HS-5 (cell line): ENCODE measurements around the gene HS6ST3.
"Not testable (repeated sequence)": the region's sequence is repeated elsewhere in the genome, so short reads cannot be mapped to it uniquely, and the experiment has no call there.

Experiments used
- DNase-seq: peaks from one replicate; pipeline ENCODE4 v3.0.0-alpha.2; 2012; ENCODE audit warnings: low read depth

HS6ST3 gene

DNA sequence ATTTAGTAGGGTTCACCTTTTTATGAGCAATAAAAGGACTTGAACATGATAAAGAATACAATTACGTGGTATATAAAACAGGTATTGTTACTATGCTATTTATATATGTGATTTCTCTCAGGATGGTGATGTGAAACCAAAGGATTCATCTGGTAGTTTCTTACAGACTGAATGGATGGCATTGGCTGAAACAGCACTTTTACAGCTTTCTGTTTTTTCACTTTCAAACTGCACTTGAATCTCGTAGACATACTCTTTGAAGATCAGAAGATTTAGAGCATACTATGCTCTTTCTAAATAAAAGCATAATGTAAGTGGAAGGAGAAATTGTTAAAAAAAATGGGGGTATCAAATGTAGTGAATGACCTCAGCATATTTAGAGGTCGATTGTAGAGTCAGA lies 354.8 kb downstream of the HS6ST3 start:
- no peak for DNase-seq

DNA sequence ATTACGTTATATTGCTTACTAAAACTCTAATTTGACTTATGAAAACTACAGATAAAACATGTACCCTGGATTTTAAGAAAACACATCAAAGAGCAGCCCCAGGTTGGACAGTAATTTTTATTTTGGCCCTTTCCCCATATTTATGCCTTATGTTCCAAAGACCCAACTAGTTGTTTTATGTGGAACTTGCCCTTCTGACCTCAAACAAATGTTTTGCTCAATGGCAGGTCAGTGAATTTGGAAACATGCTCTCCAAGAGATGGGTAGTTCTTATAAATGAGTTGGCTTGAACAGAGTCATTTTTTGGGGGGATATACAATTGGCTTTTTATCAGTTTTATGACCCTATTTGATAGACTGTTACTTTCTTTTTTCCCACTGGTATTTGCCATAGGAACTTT lies 360.0 kb downstream of the HS6ST3 start:
- DNase-seq = no peak

DNA sequence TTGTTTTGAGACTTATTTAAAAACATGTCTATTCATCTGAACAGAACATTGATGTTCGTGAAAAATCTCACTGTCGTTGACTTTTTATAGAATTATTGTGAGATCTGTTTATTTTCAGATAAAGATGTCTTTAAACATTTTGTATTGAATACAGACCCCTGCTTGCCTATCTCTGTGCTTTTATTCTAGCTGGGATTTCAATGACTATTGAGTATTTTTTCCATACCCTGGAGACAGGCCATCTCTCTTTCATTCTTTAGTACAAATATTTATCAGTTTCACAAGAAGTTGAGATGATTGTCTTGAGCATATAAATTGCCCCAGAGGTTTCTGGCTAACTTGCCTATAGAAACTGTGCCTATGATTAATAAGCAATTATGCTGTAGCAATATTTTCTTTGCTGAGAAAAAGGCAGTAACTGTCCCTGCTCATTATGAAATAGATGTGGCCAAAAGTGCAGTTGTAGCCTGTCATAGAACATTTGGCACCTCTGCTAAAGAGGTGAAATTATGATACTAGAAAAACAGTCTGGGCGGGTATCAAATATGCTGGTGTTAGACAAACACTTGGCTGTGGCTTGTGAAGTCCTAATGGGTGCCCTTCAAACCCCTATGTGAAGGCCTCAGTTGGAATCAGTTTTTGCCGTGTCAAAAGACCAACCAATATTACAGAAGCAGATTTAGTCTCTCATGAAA lies 360.6 kb downstream of the HS6ST3 start:
- no peak for DNase-seq

DNA sequence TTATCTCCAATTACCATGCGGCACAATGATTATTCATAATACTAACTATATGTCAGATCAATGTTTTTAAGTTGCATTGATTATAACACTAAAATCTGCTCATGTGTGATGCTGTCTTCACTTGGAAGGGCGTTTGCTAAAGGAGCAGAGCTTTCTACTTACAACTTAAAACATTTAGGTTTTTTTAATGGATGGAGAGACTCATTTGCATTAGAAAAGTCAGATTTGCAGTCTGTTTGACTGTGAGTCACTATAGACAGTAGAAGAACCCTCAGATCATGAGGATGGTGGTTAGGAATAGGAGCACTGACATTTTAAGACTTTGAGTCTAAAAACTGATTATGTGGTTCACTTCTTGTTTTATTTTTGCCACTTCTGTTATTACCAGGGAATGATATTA lies 364.6 kb downstream of the HS6ST3 start:
- DNase-seq = no peak

DNA sequence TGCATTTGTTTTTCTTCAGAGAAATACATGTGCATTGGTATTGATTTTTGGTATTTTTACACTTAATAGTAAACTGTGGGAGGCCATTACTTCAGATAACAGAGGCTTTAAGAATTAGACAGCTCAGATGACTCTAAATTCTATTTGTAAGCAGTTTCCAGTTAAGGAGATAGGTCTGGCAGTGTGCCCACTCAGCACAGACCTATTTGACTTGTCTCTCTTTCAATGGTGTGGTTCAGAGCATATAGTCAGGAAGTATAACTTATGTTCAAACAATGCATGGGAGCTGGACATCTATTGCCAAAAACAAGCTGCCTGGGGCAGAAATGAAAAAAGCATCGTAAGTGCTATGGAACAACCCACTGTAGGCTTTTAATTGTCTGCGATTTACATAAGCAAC lies 370.7 kb downstream of the HS6ST3 start:
- DNase-seq = no peak

DNA sequence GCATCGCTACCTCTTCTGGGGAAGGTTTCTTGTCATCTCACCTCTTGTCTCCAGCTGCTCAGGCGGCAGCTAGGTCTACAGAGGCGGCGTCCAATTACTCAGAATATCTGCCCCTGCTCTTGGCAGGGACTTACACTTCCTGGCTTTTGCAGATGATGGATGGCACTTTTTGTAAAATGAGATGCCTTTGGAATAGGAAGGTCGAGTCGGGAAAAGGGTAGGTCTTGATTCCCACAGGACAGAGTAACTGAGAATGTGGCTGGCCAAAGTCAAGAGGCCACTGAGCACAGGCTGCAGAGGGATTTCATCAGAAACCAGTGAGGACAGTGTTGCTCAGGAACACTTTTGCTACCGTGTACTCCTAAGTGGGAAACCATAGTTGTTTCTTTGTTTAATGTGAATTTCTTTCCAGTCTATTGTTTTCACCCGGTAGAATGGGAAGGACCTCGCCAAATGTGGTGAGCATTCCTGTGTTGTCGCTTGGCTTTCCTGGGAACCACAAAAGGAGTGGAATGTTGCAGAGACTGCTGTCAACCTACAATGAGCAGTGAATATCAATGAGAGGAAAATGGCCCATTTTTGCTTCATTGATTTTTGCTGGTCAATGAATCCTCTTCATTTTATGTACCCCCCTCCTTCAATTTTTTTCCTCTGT lies 383.7 kb downstream of the HS6ST3 start:
- no peak for DNase-seq

DNA sequence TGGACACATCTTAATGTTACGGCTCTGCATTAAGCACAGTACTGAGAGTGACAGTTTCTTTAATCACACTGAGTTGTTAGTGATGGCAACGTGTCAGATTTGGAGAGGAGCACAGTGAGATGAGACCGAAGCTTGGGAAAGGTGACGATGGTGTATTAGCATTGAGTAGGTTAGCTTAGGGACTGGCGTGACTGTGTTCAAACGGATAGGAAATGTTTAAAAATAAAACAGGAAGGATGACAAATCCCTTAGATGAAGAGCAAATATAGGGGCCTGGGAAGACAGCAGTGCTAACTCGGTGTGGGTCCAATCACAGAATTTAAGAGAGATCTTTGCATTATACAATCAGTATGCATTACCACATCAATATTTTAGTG lies 384.3 kb downstream of the HS6ST3 start:
- no peak for DNase-seq

DNA sequence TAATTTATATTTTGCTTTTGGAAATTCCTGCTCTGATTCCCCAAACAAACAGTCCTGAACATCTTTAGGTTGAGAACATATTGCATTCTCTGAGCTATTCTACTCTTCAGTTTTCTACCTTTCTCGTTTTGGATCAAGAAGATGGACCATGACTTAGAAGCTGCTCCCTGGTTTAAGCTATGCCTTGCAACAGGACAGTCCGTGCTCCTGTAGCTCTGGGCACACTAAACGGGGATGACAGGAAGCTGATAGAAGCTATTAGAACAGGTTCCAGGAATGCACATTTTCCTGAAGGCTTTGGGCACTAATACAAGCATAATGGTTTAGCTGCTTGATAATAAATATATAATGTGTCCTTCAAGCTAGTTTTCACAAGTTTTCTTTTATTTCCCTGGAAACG lies 385.2 kb downstream of the HS6ST3 start:
- DNase-seq = no peak

DNA sequence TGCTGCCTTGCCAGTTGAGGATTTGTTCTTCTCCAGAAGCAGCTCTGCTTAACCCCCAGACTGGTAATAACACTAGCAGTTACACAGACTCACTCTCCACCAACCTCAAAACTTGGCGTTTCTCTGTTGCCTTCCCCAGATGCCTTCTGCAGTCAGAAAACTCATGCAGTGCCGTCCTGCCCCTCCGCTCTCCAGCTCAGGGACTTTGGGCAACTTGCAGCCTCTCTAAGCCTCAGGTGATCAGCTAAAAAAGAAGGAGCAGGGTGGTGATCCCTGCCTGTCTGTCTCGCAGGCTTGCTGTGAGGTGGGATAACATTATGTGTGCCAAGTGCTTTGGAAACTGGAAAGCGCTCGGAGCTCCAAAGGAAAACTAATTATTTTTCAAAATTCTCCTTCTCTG lies 391.6 kb downstream of the HS6ST3 start:
- DNase-seq = no peak

DNA sequence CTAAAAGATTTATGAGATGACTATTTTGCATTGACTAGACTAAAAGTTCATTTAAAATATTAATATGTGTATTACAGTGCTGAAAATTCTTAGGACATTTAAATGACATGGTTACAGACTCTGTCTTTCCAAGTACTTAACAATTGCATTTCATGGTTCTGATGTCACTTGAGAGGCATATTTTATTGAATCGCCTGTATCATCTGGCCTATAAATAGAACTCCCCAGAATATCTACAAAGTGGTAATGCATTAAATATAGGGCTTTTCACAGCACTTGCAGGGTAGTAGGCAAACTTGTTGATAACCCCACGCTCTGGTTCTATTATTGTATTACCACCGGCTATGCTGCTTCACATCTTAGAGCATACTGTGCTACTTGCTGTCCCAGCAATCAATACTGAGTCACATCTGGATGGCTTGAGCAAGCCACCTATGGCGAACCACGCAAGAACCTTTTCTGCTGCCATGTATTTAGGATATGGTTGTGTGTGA lies 400.6 kb downstream of the HS6ST3 start:
- no peak for DNase-seq

DNA sequence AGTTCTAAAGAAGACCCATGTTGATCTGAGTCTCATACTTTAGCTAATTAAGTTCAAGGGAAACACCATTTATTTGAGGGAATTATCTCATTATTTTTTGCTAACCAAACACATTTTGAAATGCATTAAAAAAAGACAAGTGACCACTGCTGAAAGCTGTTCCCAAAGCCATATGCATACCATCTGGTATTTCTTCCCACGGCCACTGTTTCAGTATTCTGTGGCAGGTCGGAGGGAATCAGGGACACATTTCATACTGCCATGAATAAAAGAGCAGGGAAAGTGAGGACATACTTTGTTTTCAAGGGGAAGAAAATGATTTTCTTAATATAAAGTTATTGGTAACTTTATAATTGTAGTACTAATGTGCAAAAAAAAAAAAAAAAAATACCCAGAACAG lies 401.2 kb downstream of the HS6ST3 start:
- DNase-seq = no peak

DNA sequence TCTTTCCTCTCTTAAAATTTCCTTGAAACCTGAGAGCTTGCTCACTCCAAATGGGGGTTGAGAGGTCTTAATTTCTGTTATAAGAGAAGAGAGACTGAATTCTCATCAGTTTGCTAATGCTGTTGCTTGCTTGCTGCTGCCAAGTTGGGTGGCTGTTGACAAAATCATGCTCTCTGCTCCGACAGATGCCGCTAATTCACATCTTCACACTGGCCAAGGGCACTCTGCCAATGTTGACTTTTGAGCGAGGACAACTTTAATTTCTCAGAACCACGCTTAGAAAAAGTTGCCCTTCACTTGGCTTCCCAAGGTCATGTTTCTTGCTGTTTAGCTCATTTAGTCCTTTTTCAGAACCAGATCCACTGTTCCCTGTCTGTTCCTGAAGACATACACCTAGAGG lies 402.9 kb downstream of the HS6ST3 start:
- DNase-seq = no peak

DNA sequence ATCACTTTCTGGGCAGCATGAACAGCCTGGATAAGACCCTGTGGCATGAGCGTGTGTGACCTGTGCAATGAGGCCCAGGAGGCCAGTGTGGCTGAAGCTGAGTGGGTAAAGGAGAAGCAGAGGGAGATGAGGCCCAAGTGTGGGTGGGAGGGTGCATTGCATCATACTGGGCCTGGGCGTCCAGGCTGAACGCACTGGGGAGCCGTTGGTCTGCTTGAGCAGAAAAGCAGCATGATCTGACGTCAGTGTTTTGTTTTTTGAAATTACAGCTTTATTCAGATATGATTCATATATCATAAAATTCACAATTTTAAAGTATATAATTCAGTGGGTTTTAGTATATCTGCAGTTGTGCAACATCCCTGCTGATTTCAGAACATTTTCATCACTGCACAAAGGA lies 409.7 kb downstream of the HS6ST3 start:
- no peak for DNase-seq

DNA sequence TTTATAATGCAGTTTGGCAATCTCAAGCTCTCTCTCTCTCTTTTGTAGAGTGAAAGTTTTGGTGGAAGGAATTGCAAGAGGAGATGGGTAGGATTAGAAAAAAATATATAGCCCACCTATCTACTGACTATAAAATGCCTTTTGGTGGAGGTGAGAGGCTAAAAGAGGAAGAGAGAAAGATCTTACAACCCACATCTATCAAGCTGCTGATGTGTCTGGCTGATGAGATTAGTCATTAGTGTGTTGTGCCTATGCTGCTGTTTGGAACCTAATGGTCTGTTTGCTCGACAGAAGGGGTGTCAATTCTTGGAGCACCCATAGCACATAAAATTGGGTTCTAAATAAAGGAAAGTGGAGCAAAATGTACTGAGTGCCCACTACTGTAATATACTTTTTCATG lies 411.0 kb downstream of the HS6ST3 start:
- DNase-seq = no peak

DNA sequence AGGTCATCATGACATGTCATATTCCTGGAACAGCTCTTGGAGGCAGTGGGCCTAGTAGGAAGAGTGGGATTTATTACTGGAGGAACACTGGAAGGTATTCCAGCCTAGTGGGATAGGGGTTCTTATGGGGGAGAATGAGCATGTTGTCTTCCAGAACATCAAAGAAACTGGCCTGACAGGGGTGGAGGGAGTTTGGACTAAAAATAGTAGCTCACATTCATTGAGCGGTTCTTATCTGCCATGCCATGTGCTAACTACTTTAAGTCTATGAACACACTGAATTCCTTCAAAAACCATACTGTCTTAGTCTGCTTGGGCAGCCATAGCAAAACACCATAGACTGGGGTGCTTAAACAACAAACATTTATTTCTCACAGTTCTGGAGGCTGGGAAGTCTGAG lies 413.6 kb downstream of the HS6ST3 start:
- no peak for DNase-seq

DNA sequence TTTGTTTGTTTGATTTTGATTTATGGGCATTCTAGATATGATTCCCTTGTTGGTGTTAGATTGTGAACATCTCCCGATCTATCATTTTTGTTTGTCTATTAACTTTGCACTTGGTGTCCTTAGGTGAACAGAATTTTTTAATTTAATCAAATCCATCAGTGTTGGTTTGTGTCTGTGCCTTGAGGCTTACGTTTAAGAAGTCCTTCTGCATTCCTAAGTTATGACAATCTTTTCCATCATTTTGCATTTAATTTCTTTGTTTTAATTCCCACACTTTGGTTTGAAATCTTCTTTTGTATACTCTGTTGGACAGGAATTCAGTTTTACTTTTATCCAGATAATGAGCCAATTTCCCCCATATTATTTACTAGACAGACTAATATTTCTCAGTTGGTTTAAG lies 421.7 kb downstream of the HS6ST3 start:
- no peak for DNase-seq

DNA sequence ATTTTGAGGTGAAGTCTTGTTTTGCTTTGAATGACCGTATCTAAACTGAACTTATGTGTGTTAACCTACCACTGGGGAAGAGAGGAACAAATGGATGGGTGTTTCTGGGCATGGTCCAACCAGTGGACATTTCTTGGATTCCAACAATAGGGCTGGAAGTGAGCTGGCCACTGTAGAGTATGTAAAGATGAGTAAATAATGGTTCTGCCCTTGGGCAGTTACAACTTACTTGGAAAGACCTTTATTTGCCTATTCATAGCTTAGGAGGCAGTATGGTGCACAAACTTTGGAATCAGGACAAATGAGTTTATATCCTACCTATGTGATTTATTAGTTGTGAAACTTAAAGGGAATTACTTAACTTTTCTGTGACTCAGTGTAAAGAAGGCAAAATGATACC lies 429.5 kb downstream of the HS6ST3 start:
- DNase-seq = no peak

DNA sequence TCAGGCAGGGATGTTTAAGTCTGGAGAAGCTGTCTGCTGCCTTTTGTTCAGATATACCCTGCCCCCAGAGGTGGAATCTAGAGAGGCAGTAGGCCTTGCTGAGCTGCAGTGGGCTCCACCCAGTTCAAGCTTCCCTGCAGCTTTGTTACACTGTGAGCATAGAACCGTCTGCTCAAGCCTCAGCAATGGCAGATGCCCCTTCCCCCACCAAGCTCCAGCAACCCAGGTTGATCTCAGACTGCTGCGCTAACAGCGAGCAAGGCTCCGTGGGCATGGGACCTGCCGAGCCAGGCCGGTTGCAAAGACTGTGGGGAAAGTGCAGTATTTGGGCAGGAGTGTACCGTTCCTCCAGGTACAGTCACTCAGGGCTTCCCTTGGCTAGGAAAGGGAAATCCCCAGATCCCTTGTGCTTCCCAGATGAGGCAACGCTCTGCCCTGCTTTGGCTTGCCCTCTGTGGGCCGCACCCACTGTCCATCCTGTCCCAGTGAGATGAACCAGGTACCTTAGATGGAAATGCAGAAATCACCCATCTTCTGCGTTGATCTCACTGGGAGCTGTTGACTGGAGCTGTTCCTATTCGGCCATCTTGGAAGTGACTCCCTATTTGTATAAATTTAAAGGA lies 434.6 kb downstream of the HS6ST3 start:
- DNase-seq = not testable (repeated sequence)

DNA sequence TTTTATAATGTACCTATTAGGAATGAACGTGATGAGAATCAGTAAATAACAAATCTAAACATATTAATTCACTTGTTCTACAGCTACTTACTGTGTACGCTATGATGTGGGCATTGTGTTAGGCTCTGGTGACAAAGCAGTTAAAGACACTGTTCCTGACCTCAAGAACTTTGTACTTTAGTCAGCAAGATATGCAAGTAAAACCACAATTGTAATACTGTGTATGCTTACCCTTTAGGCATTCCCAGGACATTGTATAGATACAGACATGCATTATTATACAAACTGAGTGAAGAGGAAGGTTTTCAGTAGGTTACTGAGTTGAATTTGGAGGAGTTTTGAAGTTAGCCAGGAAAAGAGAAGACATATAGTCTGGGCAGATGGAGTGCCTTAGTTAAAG lies 435.8 kb downstream of the HS6ST3 start:
- no peak for DNase-seq

DNA sequence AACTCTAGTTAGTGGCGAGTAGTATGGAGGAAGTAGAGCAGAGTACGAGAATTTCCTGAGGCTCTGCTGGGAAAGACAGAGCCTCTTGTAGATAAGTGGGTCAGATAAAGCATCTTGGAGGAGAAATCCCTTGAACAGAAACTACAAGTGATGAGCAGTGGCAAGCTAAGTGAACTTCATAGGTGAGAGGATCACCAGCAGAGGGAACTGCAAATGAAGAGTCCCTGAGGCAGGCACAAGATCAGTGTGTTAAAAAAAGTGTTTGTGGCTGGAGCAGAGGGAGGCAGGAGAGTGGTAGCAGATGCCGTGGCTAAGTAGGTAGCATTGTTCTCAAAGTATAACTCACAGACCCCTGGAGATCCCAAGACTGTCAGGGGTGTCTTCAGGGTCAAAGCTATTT lies 437.6 kb downstream of the HS6ST3 start:
- no peak for DNase-seq

DNA sequence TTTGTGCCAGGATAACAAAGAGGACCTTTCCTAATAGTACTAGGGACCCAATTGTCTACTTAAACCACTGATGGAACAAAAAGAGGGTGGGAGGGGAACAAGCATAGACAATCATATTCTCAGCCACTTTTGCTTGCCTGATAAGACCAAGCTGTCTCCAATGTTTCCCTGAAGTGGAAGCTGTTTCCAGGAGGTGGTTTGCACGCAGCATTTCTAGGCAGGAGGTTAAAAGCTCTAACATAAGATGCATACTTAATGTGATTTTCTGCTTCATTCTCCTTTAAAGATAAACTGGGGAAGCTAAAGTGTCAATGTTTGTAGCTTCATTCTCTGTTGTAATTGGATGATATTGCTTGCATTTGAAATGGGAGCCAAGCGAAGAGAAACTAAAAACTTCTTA lies 442.9 kb downstream of the HS6ST3 start:
- DNase-seq = no peak

DNA sequence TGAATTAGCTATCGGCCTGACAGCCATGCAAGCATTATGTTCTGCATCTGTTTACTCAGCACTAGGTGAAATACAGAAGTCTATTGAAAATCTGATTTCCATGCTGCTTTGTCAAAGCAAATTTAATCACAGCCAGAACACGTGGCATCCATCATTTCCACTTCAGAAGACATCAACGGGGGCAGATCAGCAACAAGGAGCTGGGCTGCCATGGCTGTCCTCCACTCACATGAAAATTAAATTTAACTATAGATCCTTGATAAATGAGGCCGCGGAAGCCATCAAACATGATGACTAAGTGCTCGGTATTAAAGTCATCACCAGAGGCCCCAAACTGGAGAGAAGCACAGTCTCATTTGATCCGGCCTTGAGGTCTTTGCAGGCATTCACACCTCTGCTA lies 443.5 kb downstream of the HS6ST3 start:
- DNase-seq = no peak

DNA sequence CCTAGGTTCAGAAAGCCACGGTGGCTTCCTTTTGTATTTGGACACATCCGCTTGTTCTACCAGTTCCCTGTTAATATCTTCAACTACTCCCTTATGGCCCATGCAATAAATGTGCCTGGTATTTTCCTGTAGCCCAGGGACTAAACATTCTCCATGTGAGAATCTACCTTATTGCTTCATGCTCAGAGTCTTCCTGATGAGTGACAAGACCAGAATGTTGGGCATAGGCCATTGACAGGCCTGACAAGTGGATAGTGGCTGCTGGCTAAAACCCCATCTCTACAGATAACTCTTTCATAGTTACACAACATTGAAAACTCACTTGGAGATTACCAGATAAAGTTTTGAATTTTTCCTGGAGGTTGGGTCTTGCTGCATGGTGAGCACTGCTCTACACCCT lies 449.9 kb downstream of the HS6ST3 start:
- DNase-seq = no peak

DNA sequence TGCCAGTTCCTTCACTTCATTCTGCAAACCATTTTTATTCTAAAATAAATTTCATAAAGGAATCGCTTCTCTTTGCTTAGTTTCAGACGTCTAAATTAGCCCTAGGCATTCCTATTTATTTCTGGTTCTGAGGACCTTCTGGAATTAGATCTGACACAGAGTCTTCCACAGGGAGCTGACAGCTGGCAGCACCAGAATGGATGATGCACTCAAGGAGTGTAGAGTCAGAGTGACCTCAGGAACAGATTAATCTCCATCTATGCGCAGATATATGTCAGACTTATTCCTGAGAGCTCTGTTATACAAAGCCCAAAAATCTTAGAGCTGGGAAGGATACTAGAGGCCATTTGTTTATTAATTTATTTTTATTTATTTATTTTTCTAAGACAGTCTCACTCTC lies 450.8 kb downstream of the HS6ST3 start:
- DNase-seq = no peak
